Measurements from ENCODE around the gene MAP1LC3B.

The MAP1LC3B gene

DNA sequence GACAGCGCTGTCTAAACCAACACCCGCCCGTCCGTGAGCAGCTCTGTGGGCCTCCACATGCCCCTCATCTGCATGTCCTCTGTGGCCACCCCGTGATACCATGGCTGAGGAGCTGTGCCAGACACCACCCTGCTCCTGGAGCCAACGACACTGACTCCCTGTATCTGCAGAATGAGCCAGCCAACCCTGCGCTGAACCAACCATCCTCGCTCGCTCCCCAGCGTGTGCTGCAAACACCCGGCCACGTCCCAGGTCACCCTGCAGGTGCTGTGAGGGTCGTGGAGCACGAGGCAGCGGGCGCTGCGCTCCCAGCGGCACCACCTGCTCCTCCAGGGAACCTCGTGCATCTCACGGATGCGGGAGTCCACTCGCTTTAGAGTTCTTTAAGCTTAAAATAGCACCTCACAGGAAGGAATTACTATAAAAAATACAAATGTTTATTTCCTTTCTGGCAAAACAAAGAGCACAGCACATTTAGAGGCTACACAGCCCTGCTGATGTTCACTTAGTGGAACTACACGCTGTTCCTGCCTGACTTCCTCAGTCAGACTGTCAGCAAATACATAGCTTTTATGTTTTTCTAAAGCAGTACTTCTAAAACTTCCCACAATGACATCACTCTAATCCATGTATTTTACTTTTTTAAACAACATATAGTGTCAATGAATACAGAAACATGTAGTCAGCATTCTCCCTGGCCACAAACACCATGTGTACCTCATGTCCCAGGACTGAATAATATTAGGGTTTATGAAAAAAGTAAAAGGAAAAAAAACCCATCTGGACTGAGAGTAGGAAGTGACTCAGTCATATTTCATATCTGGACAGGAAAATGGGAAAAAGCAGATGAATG, 43.5 kb downstream of the MAP1LC3B start:
- DNase-seq: peak; percentile 86

DNA sequence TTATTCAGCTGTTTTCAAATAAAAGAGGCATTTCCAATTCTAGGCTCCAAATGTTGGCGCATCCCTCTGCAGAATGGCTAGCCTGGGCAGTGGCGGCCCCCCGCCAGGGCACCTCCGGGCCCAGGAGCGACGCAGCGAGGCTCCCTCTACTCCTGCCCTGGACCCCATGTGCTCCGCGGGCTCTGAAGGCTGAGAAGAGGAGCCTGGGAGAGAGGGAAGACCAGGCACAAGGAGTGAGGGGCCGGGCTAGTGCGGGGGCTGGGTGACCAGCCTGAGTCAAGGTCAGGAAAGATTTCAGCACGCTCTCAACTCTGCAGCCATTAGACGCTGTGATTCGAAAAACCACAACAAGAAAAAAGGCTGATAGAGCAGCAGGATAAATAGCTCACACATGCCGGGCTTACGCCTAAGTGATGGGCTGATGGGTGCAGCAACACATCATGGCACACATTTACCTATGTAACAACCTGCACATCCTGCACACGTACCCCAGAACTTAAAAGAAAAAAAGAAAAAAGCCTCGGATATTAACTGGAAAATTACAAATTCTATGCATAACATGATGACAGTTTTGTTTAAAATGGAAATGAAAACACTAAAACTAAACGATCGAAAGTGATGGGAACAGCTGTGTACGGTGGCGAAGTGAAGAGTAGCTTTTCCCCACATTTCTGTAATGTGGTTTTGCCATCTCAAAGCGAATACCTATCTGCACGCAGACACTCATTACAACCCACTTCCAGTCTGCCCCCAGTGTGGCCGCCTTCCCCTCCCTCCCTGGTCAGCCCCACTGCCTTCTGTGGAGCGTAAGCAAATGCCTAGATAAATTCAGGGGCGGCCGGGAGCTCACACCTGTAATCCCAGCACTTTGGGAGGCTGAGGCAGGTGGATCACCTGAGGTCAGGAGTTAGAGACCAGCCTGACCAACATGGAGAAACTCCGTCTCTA, 44.4 kb downstream of the MAP1LC3B start:
- DNase-seq: peak; percentile 45

DNA sequence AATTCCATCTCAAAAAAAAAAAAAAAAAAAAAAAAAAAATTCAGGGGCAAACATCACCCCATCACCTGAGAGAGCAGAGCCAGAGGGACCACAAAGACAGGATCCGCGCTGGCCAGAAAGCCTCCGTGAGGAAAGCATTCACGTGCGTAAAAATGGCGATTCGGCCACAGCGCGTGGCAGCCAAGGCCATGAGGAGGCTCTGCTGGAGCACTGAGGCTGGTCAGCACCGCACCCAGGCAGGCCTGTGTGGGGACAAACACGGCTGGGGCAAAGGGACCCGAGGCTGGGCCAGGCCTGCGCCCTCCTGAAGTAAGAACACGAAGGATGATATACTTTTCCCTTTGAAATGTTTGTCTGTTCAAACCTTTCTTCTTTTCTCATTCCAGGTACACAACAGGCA, 45.2 kb downstream of the MAP1LC3B start:
- no peak for DNase-seq

DNA sequence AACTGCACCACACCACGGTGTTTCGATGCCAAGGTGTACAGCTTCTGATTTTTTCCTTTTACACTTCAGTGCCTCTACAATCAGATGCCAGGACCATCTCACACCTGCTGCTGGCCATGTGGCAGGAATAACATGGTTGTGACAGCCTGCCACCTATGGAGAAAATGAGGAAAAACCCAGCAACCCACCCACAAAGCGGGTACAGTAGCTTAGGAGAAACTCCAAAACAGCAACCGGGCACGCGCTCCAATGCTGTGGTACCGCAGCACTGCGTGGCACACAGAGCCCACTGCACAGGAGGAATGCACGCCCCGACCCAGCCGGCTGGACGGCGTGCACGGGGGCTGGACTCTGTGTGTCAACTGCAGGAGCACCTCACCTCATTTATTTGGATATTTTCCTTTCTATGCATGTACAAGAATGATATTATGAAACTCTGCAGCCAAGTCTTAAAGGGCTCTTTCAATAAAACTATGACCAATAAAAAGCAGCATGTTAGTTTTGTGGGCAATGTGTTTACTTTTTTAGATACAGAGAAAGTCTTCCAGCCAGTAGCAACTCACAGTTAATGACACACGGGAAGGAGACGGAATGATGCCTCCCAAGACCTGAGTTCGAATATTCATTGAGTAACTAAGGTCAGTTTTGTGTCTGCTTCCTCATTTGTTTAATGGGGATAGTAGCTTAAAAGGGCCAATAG, 45.9 kb downstream of the MAP1LC3B start:
- no peak for DNase-seq

DNA sequence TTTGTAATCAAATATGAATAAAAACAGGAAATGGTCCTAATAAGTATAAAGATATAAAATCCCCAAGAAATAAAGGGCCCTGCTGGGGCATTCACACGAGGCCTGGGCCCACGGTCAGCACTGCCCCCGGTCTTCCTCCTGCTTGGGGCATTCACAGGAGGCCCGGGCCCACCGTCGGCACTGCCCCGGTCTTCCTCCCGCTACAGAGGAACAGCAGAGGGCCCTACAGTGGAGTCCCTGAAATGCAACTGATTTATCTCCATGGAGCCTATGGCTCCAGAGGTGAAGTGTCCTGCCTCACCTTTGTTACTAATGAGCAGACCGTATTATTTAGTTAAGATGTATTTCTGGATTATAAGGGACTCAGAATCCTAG, 46.5 kb downstream of the MAP1LC3B start:
- DNase-seq: no peak

DNA sequence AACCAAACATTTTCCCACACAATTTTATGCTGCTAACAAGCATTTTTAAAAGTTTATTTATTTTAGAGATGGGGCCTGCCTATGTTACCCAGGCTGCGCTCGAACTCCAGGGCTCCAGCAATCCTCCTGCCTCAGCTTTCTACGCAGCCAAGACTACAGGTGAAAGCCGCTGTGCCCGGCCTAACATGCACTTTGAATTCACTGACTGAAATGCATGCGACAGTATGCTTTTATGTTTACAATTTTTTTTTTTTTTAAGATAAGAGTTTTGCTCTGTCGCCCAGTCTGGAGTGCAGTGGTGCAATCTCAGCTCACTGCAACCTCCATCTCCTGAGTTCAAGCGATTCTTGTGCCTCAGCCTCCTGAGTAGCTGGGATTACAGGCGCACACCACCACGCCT, 47.8 kb downstream of the MAP1LC3B start:
- DNase-seq: no peak

DNA sequence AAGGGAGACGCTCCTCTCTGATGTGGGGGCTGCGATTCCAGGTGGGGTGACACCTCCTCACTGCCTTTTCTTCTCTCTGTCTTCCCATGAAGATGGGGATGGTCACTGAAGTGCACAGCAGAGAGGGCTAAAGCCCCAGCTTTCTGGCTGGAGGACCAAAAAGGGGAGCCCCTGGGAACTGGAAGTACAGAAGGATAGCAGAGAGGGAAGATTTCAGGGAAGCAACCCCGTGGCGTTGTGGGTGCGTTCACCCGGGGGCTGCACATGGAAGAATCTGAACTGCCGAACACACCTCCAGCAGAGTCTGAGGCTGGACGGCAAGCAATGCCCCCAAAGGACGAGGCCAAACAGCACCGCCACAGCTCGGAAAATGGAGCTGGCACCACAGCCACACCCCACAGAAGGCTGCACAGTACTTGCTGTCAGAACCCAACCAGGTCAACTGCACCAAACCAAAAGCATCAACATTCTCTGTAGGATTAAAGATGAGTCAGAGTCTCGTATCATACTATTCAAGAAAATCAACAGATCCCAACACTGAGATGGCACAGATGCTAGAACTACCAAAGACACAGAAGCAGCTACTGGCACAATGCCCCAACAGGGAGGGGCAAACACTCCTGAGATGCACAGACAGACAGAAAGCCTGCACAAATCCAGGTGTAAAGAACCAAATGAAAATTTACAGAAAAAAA, 49.9 kb downstream of the MAP1LC3B start:
- no peak for DNase-seq

DNA sequence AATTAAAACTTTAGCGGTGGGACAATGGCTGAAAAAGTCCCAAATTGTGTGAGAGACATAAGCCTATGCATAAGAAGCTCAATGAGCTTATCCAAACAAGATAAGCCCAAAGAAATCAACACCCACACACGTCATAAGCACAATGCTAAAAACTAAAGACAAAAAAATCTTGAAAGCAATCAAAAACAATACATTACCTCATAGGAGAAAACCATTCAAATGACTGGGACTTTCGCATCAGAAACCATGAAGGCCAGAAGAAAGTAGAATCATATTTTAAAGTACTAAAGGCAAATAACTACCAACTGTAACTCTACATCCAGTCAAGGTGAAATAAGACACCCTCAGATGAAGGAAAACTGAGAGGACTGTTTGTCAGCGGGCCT, 50.4 kb downstream of the MAP1LC3B start:
- no peak for DNase-seq

DNA sequence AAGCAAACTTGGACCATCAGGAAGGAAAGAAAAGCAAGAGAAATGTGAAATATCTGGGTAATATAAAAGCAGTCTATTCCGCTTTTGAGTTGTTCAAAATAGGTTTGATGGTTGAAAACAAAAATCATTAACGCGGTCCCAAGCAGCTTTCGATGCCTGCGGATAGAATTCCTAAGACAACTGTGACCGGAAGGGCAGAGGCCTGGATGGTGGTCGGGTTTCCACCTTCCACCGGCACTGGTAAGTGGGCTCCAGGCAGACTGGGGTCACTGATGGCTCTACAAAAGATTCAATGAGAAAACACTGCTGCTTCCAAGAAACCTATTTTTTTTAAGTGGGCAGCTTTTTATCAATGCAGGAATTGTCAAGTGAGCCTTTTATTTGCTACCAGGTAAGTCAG, 50.9 kb downstream of the MAP1LC3B start:
- DNase-seq: no peak

DNA sequence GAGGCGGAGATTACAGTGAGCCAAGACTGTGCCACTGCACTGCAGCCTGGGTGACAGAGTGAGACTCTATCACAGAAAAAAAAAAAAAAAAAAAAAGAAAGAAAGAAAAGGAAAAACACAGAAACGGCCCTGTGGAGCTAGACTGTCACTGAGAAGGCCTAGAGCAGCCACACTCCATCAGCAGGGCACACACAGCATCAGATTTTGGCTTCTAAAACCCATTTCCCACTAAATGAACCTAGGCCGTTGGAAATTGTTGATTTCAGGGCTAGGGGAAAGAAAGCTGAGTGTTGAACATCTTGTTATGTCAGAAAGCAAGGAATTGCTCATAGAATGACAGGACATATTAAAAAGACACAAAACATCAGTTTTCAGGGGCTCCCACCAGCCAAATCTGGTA, 51.8 kb downstream of the MAP1LC3B start:
- DNase-seq: no peak

DNA sequence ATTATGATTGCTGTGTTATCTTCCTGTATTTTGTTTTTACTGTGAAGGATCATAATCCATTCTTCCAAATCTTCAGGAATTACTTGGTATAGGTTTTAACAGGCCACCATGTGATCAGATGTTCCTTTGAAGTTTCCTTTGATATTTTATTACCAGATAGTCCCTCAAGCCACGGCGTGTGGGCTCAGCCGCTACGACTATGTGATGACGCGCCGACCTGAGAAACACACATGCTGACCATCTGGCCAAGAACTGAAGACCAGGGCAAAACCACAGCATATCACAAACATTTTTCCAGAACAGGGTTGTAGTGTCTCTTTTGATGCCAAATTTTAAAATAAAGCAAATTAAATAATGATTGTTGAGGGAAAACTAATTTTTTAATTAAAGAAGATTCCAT, 53.4 kb downstream of the MAP1LC3B start:
- DNase-seq: peak; percentile 70

DNA sequence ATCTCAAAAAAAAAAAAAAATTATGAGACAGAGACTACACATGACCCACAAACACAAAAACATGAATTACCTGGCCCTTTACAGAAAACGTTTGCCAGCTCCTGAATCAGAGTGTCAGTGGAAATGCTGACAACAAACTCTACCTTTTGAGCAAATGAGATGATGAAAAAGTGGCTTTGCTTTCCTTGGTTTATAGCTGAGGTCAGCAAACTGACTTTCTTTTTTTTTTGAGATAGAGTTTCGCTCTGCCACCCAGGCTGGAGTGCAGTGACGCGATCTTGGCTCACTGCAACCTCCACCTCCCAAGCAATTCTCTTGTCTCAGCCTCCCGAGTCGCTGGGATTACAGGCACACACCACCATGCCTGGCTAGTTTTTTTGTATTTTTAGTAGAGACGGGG, 54.3 kb downstream of the MAP1LC3B start:
- no peak for DNase-seq

DNA sequence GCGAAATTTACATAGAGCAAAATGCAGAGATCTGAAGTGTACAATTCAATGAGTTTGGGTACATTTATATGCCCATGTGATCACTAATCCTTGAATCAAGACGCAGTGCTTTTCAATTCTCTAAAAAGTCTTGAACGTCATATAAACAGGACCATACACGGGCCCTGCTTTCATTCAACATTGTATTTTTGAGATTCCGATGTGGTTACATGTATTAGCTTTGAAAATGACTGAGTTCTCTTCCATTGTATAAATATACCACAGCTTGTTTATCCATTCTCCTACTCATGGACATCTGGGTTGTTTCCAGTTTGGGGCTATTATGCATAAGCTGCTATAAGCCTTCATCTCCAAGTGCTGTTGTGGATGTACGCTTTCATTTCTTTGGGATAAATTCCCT, 55.2 kb downstream of the MAP1LC3B start:
- DNase-seq: peak; percentile 72

DNA sequence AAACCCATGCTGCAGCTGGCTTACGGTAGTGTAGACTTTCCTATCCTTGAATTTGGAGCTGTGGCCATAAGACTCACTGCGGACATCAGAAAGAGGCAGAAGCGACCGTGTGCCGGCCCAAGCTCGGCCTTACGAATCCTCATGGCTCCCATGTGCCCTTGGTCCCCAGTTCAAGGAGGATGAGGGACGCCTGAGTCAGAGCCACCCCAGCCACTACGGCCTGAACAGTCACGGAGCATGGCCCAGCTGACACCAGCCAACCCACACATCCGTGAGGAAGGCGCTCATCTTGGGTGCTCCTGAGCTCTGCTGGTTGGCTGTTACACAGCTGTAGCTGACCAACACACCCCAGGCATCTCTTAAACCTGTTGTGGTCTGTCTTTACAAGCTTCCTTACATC, 56.7 kb downstream of the MAP1LC3B start:
- no peak for DNase-seq

DNA sequence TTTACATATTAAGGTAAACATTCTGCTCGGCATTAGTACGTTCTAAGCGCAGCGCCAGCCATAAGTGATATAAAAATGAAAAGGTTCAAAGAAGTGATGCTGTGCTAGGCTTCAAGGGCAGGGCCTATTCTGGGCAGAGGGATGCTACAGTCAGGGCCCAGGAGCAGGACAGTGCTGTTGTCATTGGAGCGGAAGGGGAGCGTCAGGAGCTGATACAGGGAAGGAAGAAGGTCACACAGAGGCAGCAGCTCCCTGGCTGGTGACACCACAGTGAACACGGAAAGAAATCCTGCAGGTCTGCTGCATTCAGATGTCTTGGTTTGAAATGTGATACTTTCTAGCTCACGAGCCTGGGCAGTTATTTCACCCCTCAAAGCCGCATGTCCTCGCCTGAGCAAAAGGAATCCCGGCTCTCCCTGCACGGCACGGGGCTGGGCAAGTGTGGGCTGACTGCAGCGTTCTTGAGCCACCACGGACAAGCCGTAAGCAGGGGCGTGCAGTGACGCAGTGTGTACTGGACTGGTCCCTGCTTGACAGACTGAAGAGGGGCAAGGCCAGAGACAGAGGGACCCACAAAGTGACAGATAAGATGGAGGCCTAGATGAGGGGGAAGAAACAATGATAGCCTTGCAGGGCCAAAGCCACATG, 59.6 kb downstream of the MAP1LC3B start:
- DNase-seq: no peak

DNA sequence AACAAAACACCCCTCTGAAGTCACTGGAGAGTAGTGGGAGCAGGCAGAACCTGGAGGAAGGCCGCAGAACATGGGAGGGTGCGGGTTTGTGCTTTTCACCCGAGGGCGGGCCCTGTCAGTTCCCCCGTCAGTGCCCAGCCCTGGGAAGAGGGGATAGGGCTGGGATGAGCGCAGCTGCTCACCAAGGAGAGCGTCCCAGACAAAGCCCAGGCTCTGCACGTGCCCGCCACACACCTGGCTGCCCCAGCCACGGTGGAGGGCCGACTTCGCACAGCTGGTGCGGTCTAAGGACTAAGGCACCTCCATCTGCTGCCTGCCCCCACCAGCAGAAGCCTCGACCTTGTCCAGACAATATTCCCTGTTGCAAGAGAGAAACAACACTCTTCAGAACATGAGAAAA, 61.2 kb downstream of the MAP1LC3B start:
- no peak for DNase-seq

Data from fibroblast of skin of right quadriceps (primary cell).